AG08396 (cell line): Measurements from ENCODE around the gene FOLR1.
A peak's percentile ranks its signal among the peaks of the same experiment; 100 is the strongest.
"Not testable (repeated sequence)": the region's sequence is repeated elsewhere in the genome, so short reads cannot be mapped to it uniquely, and the experiment has no call there.

ENCODE experiments used
- DNase-seq: peaks from one replicate; pipeline ENCODE4 v3.0.0; 2012; ENCODE audit warnings: low spot score, mixed read lengths

FOLR1 gene

GRCh38 chr11:72191961-72192381 is at the start of gene FOLR1:
FOLR1 (plus strand) TSS chr11:72192140; CDS start chr11:72192174, 34 bp downstream.
- no peak for DNase-seq

- not testable (repeated sequence) for DNase-seq
These were observed 49.4 kb upstream of the FOLR1 start for GRCh38 chr11:72142543-72142942.

GRCh38 chr11:72144807-72145565 is 47.0 kb upstream of the FOLR1 start:
- peak; percentile 12 for DNase-seq

- DNase-seq: no peak
These were observed 45.3 kb upstream of the FOLR1 start for GRCh38 chr11:72146625-72147024.

GRCh38 chr11:72150882-72151281 is 41.1 kb upstream of the FOLR1 start:
- DNase-seq: no peak

DNA sequence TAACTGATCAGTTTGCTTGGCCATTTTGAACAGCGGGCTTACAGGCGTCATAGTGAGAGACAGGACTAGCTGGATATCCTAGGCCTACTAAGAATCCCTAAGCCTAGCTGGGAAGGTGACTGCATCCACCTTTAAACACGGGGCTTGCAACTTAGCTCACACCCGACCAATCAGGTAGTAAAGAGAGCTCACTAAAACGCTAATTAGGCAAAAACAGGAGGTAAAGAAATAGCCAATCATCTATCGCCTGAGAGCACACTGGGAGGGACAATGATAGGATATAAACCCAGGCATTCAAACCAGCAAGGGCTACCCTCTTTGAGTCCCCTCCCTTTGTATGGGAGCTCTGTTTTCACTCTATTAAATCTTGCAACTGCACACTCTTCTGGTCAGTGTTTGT is 38.1 kb upstream of the FOLR1 start:
- DNase-seq: not testable (repeated sequence)

- DNase-seq: no peak
These were observed 37.1 kb upstream of the FOLR1 start for GRCh38 chr11:72154816-72155215.

GRCh38 chr11:72155751-72156150 is 36.2 kb upstream of the FOLR1 start:
- DNase-seq: no peak

DNA sequence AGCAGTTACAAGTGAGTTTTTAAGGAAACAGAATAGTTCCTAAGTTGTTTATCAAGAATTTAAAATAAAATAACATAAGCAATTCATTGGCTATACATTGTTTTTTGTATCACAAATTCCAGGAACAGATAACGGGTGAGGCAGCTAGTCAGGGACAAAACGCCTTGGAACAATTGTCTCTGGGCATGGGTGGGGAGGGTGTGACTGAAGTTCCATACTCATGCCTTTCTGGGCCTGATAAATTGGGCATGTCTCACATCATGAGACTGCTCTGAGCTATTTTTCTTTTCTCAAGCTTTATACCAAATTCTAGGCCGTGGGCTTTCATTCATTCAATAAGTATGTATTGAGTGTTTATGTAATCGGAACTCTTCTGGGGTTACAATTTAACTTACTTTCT is 34.8 kb upstream of the FOLR1 start:
- DNase-seq: no peak

GRCh38 chr11:72160319-72160718 is 31.6 kb upstream of the FOLR1 start:
- DNase-seq: no peak

DNA sequence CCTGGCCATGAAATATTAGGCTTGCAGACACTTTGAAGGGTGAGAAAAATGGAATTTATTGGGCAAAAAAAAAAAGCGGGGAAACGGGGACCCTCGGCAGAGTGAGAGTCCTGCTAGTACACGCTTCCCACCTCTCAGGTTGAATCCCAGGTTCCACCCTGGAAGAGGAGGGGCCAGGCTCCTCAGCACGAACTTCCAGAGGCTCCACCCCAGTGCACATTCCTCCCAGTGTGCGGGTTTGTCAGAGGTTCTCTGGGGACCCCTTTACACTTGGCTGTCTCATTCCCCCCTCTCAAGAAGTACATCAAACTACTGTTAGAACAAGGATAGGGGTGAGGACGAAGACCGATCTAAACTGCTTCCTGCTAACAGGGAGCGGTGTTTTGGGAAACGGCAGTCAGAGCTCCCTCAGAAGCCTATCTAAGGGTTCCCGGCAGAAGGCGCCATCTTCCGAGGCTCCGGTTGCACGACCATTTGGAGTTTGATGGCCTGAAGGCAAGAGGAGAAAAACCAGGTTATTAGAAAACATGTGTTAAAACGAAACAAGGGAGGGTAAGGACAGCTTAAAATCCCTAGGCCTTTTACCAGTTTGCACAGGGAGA is 28.9 kb upstream of the FOLR1 start:
- DNase-seq: no peak

- DNase-seq: not testable (repeated sequence)
These were observed 27.8 kb upstream of the FOLR1 start for GRCh38 chr11:72164187-72164586.

DNA sequence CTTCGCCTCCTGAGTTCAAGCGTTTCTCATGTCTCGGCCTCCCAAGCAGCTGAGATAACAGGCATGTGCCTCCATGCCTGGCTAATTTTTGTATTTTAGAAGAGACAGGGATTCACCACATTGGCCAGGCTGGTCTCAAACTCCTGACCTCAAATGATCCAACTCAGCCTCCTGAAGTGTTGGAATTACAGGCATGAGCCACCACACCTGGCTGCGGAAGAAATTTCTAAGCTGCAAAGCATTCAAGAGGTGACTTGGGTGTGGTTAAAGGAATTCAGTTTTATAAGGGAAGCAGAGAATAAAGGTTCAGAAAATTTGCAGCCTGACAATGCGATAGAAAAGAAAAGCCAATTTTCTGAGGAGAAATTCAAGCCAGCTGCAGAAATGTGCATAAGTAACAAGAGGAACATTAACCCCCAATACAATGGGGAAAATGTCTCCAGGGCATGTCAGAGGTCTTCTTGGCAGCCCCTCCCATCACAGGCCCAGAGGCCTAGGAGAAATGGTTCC is 22.8 kb upstream of the FOLR1 start:
- not testable (repeated sequence) for DNase-seq

DNA sequence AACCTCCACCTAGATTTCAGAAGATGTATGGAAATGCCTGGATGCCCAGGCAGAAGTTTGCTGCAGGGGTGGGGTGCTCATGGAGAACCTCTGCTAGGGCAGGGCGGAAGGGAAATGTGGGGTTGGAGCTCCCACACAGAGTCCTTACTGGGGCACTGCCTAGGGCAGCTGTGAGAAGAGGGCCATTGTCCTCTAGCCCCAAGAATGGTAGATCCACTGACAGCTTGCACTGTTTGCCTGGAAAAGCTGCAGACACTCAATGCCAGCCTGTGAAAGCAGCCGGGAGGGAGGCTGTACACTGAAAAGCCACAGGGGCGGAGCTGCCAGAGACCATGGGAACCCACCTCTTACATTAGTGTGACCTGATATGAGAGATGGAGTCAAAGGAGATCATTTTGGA is 22.2 kb upstream of the FOLR1 start:
- not testable (repeated sequence) for DNase-seq

- not testable (repeated sequence) for DNase-seq
These were observed 19.9 kb upstream of the FOLR1 start for GRCh38 chr11:72172043-72172442.

DNA sequence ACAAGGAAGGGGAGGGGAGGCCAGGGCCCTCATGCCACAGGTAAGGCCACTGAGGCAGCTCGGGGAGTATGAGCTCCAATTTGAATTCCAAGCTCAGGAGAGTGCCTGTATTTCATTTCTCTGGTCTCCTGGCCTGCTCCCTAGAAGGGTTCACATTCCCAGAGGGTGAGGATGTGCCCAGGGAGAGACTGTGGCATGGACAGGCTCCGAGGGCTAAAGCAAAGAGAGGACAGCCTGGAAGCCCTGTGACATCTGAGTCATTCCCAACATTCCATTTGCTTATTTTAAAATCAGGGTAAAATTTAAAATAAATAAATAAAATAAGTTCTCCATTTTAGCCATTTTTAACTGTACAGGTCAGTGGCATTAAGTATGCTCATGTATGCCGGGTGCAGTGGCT is 18.6 kb upstream of the FOLR1 start:
- no peak for DNase-seq

DNA sequence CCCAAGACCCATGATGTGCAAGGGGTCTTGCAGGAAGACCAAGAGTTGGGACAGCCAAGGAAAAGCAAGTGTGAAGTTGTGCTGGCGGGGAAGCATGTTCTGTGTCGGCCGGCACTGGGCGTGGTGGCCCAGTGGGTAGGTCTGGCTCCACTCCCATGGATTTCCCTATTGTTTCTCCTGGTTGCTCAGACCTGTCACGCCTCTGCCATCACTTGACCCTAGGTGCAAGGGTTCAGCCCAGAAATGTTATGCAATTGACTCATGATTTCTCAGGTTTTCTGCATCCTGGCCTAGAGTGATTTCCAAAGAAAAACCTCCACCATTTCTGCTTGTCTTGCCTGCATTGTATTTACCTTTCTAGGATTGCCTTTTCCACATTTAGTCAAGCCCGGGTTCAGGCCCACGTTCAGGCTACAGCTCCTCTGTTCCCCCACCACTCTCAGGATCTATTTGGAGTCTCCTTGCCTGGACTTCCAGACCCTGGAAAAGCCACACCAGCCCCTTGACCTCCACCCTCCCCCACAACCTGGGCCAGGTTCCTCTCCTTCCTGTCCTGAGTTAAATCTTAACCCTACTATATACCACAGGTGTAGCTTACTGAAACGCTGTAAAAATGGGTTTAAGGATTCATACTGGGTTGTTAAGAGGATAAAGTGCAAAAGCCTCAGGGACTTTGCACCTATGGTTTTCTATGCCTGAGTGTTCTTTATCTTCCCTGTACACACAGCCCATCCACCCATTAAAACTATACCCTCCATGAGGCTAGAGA is 17.5 kb upstream of the FOLR1 start:
- DNase-seq: no peak

GRCh38 chr11:72177656-72178055 is 14.3 kb upstream of the FOLR1 start:
- DNase-seq: no peak

- no peak for DNase-seq
These were observed 12.7 kb upstream of the FOLR1 start for GRCh38 chr11:72179049-72179803.

- DNase-seq: no peak
These were observed 12.0 kb upstream of the FOLR1 start for GRCh38 chr11:72179804-72180396.

DNA sequence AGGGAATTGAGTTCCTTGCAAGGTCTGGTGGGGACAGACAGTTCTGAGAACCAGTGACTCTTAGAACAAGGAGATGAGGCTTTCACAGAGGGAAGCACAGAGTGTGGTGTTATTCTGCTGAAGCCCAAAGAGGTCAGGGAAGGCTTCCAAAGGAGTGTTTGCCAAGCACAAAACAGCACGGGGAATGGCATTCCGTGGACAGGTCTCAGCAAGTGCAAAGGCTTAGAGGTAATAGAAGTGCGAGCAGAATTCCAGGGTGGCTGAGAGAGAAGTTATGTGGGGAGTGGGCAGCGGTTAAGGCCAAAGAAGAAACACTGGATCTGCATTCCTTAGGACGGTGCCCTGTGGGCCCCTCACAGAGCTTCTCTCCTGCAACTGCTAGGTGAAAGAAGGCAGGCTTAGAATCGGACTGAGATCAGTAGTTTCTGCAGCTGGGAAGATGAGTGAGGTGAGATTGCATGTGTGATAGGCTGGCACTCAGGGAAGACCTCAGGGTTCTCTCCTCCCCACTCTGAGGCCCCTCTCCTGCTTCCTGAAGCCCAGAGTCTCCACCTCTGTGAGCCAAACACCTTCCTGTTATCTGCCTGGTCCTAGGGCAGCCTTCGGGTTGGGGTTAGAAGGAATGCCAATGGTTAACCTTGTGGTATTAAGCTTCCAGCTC is 10.9 kb upstream of the FOLR1 start:
- not testable (repeated sequence) for DNase-seq
